Liver (tissue), 9 donors: ENCODE measurements around the gene MEG3. TPM values are rescaled to one million over a fixed set of nuclear protein-coding genes. Genes with fewer than 3 reads are reported as not detected.

Experiments used
- DNase-seq: peaks from one replicate; pipeline ENCODE4 v3.0.0-alpha.2; 2017; ENCODE audit warnings: low spot score
- H3K27ac ChIP-seq, 2 donors: one replicate each; pipeline ENCODE4 v1.7.0; 2013; ENCODE audit warnings: inconsistent platforms in 2 of 2, low read length in 2 of 2, control low read depth in 1 of 2, low read depth in 1 of 2, mild to moderate bottlenecking in 1 of 2
- H3K27me3 ChIP-seq, 4 donors: one replicate each; pipeline versions ENCODE4 v1.6.1 to v1.7.0; 2013; ENCODE audit warnings: low read length in 3 of 4, inconsistent platforms in 1 of 4, mild to moderate bottlenecking in 1 of 4, moderate library complexity in 1 of 4; ENCODE audit not compliant: control insufficient read depth in 4 of 4, insufficient read depth in 4 of 4
- H3K36me3 ChIP-seq, 4 donors: one replicate each; pipeline versions ENCODE4 v1.6.1 to v1.7.0; 2013; ENCODE audit warnings: low read length in 3 of 4, mild to moderate bottlenecking in 3 of 4, low read depth in 1 of 4, moderate library complexity in 1 of 4; ENCODE audit not compliant: control insufficient read depth in 4 of 4, insufficient read depth in 3 of 4
- H3K4me1 ChIP-seq, 4 donors: one replicate each; pipeline versions ENCODE4 v1.6.1 to v1.7.0; 2013; ENCODE audit warnings: low read length in 3 of 4, mild to moderate bottlenecking in 3 of 4, moderate library complexity in 1 of 4; ENCODE audit not compliant: control insufficient read depth in 4 of 4, insufficient read depth in 4 of 4
- H3K4me3 ChIP-seq, 3 donors: one replicate each; pipeline versions ENCODE4 v1.6.1 to v1.7.0; 2013; ENCODE audit warnings: low read length in 3 of 3, control low read depth in 1 of 3, low read depth in 1 of 3, mild to moderate bottlenecking in 1 of 3
- H3K9ac ChIP-seq, 2 donors: one replicate each; pipeline ENCODE4 v1.7.0; 2013; ENCODE audit warnings: low read length in 2 of 2, mild to moderate bottlenecking in 2 of 2, moderate library complexity in 2 of 2, control low read depth in 1 of 2, low read depth in 1 of 2
- H3K9me3 ChIP-seq, 4 donors: one replicate each; pipeline versions ENCODE4 v1.6.1 to v1.7.0; 2013; ENCODE audit warnings: low read length in 3 of 4; ENCODE audit not compliant: control insufficient read depth in 4 of 4
- ATF3 ChIP-seq: IDR thresholded peaks from 2 replicates; pipeline ENCODE4 v1.6.1; 2016; ENCODE audit warnings: antibody characterized with exemption
- CTCF ChIP-seq: fragments of 150-350 bp; IDR thresholded peaks from 2 replicates; pipeline ENCODE4 v1.5.1; 2017; ENCODE audit warnings: improper control_type of control experiment, low read depth, low read length; ENCODE audit not compliant: missing input control
- EGR1 ChIP-seq, 2 donors: IDR thresholded peaks; 2 replicates each; pipeline ENCODE4 v1.6.1; 2016 to 2018; ENCODE audit warnings: antibody characterized with exemption in 2 of 2, low read depth in 2 of 2
- FOXA1 ChIP-seq: IDR thresholded peaks from 2 replicates; pipeline ENCODE4 v1.6.1; 2016; ENCODE audit warnings: antibody characterized with exemption
- FOXA2 ChIP-seq: IDR thresholded peaks from 2 replicates; pipeline ENCODE4 v1.6.1; 2016; ENCODE audit warnings: antibody characterized with exemption
- GABPA ChIP-seq, 2 donors: IDR thresholded peaks in 1 of 2; conservative IDR thresholded peaks in 1 of 2; 2 replicates each; pipeline ENCODE4 v1.6.1; 2016; ENCODE audit warnings: antibody characterized with exemption in 2 of 2, mild to moderate bottlenecking in 1 of 2, moderate library complexity in 1 of 2
- HNF4A ChIP-seq, 2 donors: conservative IDR thresholded peaks; 2 replicates each; pipeline ENCODE4 v1.6.1; 2016; ENCODE audit warnings: antibody characterized with exemption in 2 of 2, mild to moderate bottlenecking in 2 of 2
- HNF4G ChIP-seq: IDR thresholded peaks from 2 replicates; pipeline ENCODE4 v1.6.1; 2016; ENCODE audit warnings: antibody characterized with exemption
- MAX ChIP-seq: IDR thresholded peaks from 2 replicates; pipeline ENCODE4 v1.6.1; 2016; ENCODE audit warnings: antibody characterized with exemption
- NR2F2 ChIP-seq: IDR thresholded peaks from 2 replicates; pipeline ENCODE4 v1.6.1; 2016; ENCODE audit warnings: antibody characterized with exemption
- RAD21 ChIP-seq, 2 donors: IDR thresholded peaks; 2 replicates each; pipeline ENCODE4 v1.6.1; 2016; ENCODE audit warnings: antibody characterized with exemption in 2 of 2, mild to moderate bottlenecking in 2 of 2
- REST ChIP-seq: IDR thresholded peaks from 2 replicates; pipeline ENCODE4 v1.6.1; 2016; ENCODE audit warnings: antibody characterized with exemption, mild to moderate bottlenecking
- RXRA ChIP-seq, 2 donors: IDR thresholded peaks; 2 replicates each; pipeline ENCODE4 v1.6.1; 2017 to 2018; ENCODE audit warnings: antibody characterized with exemption in 2 of 2, mild to moderate bottlenecking in 1 of 2
- YY1 ChIP-seq: IDR thresholded peaks from 2 replicates; pipeline ENCODE4 v1.6.1; 2016; ENCODE audit warnings: antibody characterized with exemption, mild to moderate bottlenecking
- ZBTB33 ChIP-seq: IDR thresholded peaks from 2 replicates; pipeline ENCODE4 v1.6.1; 2016; ENCODE audit warnings: antibody characterized with exemption
- WGBS: extraction: QIAGEN DNeasy Blood & Tissue Kit; methylation state at CpG from one replicate; pipeline ENCODE4 v1.1.7; 2013; 5-methylcytosine and 5-hydroxymethylcytosine counted together
- polyA plus RNA-seq, 2 donors: library from polyadenylated mRNA; stranded (reverse) in 1 of 2; unstranded in 1 of 2; fragments of 200-250 nt in 1 of 2; fragments of >200 nt in 1 of 2; fragmentation: Nextera tagmentation in 1 of 2; extraction: Ambion mirVana in 1 of 2; gene quantifications; one replicate each; pipeline versions ENCODE4 v1.2.1 to v1.2.3, GENCODE V29; 2013 to 2015
- total RNA-seq, 2 donors: library from RNA; depleted of rRNA; stranded (reverse); fragments of >200 nt; gene quantifications; one replicate each; pipeline ENCODE4 v1.2.3, GENCODE V29; 2014
- donor health status: healthy.
- donor health status: healthy.
- donor health status: healthy.
- donor health status: healthy.
- donor health status: healthy.

The MEG3 gene
- total and polyA plus RNA-seq, 4 donors = 12.3 to 485 (median 23.1) TPM

GRCh38 chr14:100777366-100777817 is 48.5 kb upstream of the MEG3 start:
- no peak overlapping the region for H3K4me3 ChIP-seq
- no peak overlapping the region for H3K27ac ChIP-seq
- no peak for DNase-seq
- H3K36me3 ChIP-seq = no peaks in the 10 kb centered on the region
- no peaks in the 10 kb centered on the region for H3K4me1 ChIP-seq
- TF ChIP-seq EGR1 (IDR thresholded peaks at IDR 0.05; ENCODE audit: low read depth in 2 of 2) = no peak
- no peak for TF ChIP-seq RXRA (IDR thresholded peaks at IDR 0.05)
- TF ChIP-seq HNF4A (conservative IDR thresholded peaks at IDR 0.05) = no peak
- TF ChIP-seq CTCF = no peak
- TF ChIP-seq GABPA (IDR thresholded peaks at IDR 0.05 in 1 of 2, conservative IDR thresholded peaks at IDR 0.05 in 1 of 2) = no peak
- no peak for TF ChIP-seq REST
- no peak for TF ChIP-seq MAX
- no peak for TF ChIP-seq ZBTB33
- no peak for TF ChIP-seq HNF4G
- no peak for TF ChIP-seq ATF3
- no peak for TF ChIP-seq NR2F2
- no peak for TF ChIP-seq FOXA2
- TF ChIP-seq YY1 = no peak
- TF ChIP-seq FOXA1 = no peak
- TF ChIP-seq RAD21 (IDR thresholded peaks at IDR 0.05) = no peak
- H3K9me3 ChIP-seq = no peaks in the 10 kb centered on the region
- 86% methylated on average over 11 of the region's 11 CpGs for WGBS
- no peak overlapping the region for H3K9ac ChIP-seq
- peaks cover 0 to 2% (median 0%) of the 10 kb centered on the region in 4 donors for H3K27me3 ChIP-seq
